ENCODE results near the gene GRAMD1A.
"Not testable (repeated sequence)": the region's sequence is repeated elsewhere in the genome, so short reads cannot be mapped to it uniquely, and the experiment has no call there.

The GRAMD1A gene

GRCh38 chr19:34984287-34984686 lies 15.8 kb upstream of the GRAMD1A start:
- no peak overlapping the region for H3K27ac ChIP-seq (ENCODE audit: low read length)
- no peak overlapping the region for H3K4me3 ChIP-seq (ENCODE audit: low read length)
- peaks cover 9% of the 10 kb centered on the region for H3K4me1 ChIP-seq (ENCODE audit: control insufficient read depth, low read depth, low read length)
- no peaks in the 10 kb centered on the region for H3K9me3 ChIP-seq (ENCODE audit: control insufficient read depth, low read depth, low read length)
- H3K27me3 ChIP-seq (ENCODE audit: control insufficient read depth, insufficient read depth, low read length), result no peaks in the 10 kb centered on the region
- no peaks in the 10 kb centered on the region for H3K36me3 ChIP-seq (ENCODE audit: control insufficient read depth, low read depth, low read length)
- no peak overlapping the region for H3K9ac ChIP-seq (ENCODE audit: low read length)

- Histone ChIP-seq H3K9me3 (ENCODE audit: control insufficient read depth, low read depth, low read length) (no peaks in the 10 kb centered on the region), H3K36me3 (ENCODE audit: control insufficient read depth, low read depth, low read length) (no peaks in the 10 kb centered on the region), H3K27ac (ENCODE audit: low read length) (no peak overlapping the region), H3K27me3 (ENCODE audit: control insufficient read depth, insufficient read depth, low read length) (no peaks in the 10 kb centered on the region), H3K4me3 (ENCODE audit: low read length) (no peak overlapping the region), H3K4me1 (ENCODE audit: control insufficient read depth, low read depth, low read length) (peaks cover 9% of the 10 kb centered on the region), H3K9ac (ENCODE audit: low read length) (no peak overlapping the region)
Measured at GRCh38 chr19:34985249-34986022, 14.7 kb upstream of the GRAMD1A start.

GRCh38 chr19:34988119-34988518 lies 12.0 kb upstream of the GRAMD1A start:
- Histone ChIP-seq H3K4me3 (ENCODE audit: low read length) (no peak overlapping the region), H3K9me3 (ENCODE audit: control insufficient read depth, low read depth, low read length) (no peaks in the 10 kb centered on the region), H3K9ac (ENCODE audit: low read length) (no peak overlapping the region), H3K27ac (ENCODE audit: low read length) (no peak overlapping the region), H3K27me3 (ENCODE audit: control insufficient read depth, insufficient read depth, low read length) (no peaks in the 10 kb centered on the region), H3K4me1 (ENCODE audit: control insufficient read depth, low read depth, low read length) (peaks cover 9% of the 10 kb centered on the region), H3K36me3 (ENCODE audit: control insufficient read depth, low read depth, low read length) (no peaks in the 10 kb centered on the region)

GRCh38 chr19:34989298-34989697 lies 10.8 kb upstream of the GRAMD1A start:
- Histone ChIP-seq H3K27me3 (ENCODE audit: control insufficient read depth, insufficient read depth, low read length) (no peaks in the 10 kb centered on the region), H3K9me3 (ENCODE audit: control insufficient read depth, low read depth, low read length) (no peaks in the 10 kb centered on the region), H3K36me3 (ENCODE audit: control insufficient read depth, low read depth, low read length) (no peaks in the 10 kb centered on the region), H3K4me3 (ENCODE audit: low read length) (no peak overlapping the region), H3K4me1 (ENCODE audit: control insufficient read depth, low read depth, low read length) (peaks cover 9% of the 10 kb centered on the region), H3K27ac (ENCODE audit: low read length) (no peak overlapping the region), H3K9ac (ENCODE audit: low read length) (no peak overlapping the region)

- no peaks in the 10 kb centered on the region for H3K36me3 ChIP-seq (ENCODE audit: control insufficient read depth, low read depth, low read length)
- no peaks in the 10 kb centered on the region for H3K9me3 ChIP-seq (ENCODE audit: control insufficient read depth, low read depth, low read length)
- H3K4me1 ChIP-seq (ENCODE audit: control insufficient read depth, low read depth, low read length), result peaks cover 2% of the 10 kb centered on the region
- no peak overlapping the region for H3K27ac ChIP-seq (ENCODE audit: low read length)
- no peak overlapping the region for H3K9ac ChIP-seq (ENCODE audit: low read length)
- H3K27me3 ChIP-seq (ENCODE audit: control insufficient read depth, insufficient read depth, low read length), result no peaks in the 10 kb centered on the region
- H3K4me3 ChIP-seq (ENCODE audit: low read length), result no peak overlapping the region
Measured at GRCh38 chr19:34990578-34991192, 9.4 kb upstream of the GRAMD1A start.

GRCh38 chr19:34991542-34992333 lies 8.4 kb upstream of the GRAMD1A start:
- Histone ChIP-seq H3K9me3 (ENCODE audit: control insufficient read depth, low read depth, low read length) (no peaks in the 10 kb centered on the region), H3K4me3 (ENCODE audit: low read length) (no peak overlapping the region), H3K27me3 (ENCODE audit: control insufficient read depth, insufficient read depth, low read length) (no peaks in the 10 kb centered on the region)

GRCh38 chr19:34992582-34992981 lies 7.5 kb upstream of the GRAMD1A start:
- not testable (repeated sequence) for H3K27ac ChIP-seq (ENCODE audit: low read length); H3K4me3 ChIP-seq (ENCODE audit: low read length); H3K36me3 ChIP-seq (ENCODE audit: control insufficient read depth, low read depth, low read length); H3K27me3 ChIP-seq (ENCODE audit: control insufficient read depth, insufficient read depth, low read length); H3K9ac ChIP-seq (ENCODE audit: low read length); H3K4me1 ChIP-seq (ENCODE audit: control insufficient read depth, low read depth, low read length); H3K9me3 ChIP-seq (ENCODE audit: control insufficient read depth, low read depth, low read length)

More at GRCh38 chr19:34991542-34992333, 8.4 kb upstream of the GRAMD1A start:
- Histone ChIP-seq H3K36me3 (ENCODE audit: control insufficient read depth, low read depth, low read length) (no peaks in the 10 kb centered on the region), H3K9ac (ENCODE audit: low read length) (no peak overlapping the region), H3K4me1 (ENCODE audit: control insufficient read depth, low read depth, low read length) (no peaks in the 10 kb centered on the region), H3K27ac (ENCODE audit: low read length) (no peak overlapping the region)

GRCh38 chr19:34994286-34994642 lies 5.9 kb upstream of the GRAMD1A start:
- Histone ChIP-seq H3K4me3 (ENCODE audit: low read length) (no peak overlapping the region), H3K4me1 (ENCODE audit: control insufficient read depth, low read depth, low read length) (peaks cover 5% of the 10 kb centered on the region), H3K27me3 (ENCODE audit: control insufficient read depth, insufficient read depth, low read length) (no peaks in the 10 kb centered on the region), H3K9me3 (ENCODE audit: control insufficient read depth, low read depth, low read length) (no peaks in the 10 kb centered on the region), H3K27ac (ENCODE audit: low read length) (no peak overlapping the region), H3K36me3 (ENCODE audit: control insufficient read depth, low read depth, low read length) (no peaks in the 10 kb centered on the region), H3K9ac (ENCODE audit: low read length) (no peak overlapping the region)

GRCh38 chr19:34994643-34995541 lies 5.2 kb upstream of the GRAMD1A start:
- no peak overlapping the region for H3K4me3 ChIP-seq (ENCODE audit: low read length)
- no peak overlapping the region for H3K9ac ChIP-seq (ENCODE audit: low read length)
- no peak overlapping the region for H3K27ac ChIP-seq (ENCODE audit: low read length)
- no peaks in the 10 kb centered on the region for H3K9me3 ChIP-seq (ENCODE audit: control insufficient read depth, low read depth, low read length)
- no peaks in the 10 kb centered on the region for H3K27me3 ChIP-seq (ENCODE audit: control insufficient read depth, insufficient read depth, low read length)
- H3K36me3 ChIP-seq (ENCODE audit: control insufficient read depth, low read depth, low read length), result no peaks in the 10 kb centered on the region
- H3K4me1 ChIP-seq (ENCODE audit: control insufficient read depth, low read depth, low read length), result peaks cover 5% of the 10 kb centered on the region

- H3K9me3 ChIP-seq (ENCODE audit: control insufficient read depth, low read depth, low read length), result no peaks in the 10 kb centered on the region
- H3K27me3 ChIP-seq (ENCODE audit: control insufficient read depth, insufficient read depth, low read length), result no peaks in the 10 kb centered on the region
- no peak overlapping the region for H3K9ac ChIP-seq (ENCODE audit: low read length)
- H3K4me1 ChIP-seq (ENCODE audit: control insufficient read depth, low read depth, low read length), result peaks cover 5% of the 10 kb centered on the region
- H3K4me3 ChIP-seq (ENCODE audit: low read length), result no peak overlapping the region
- no peaks in the 10 kb centered on the region for H3K36me3 ChIP-seq (ENCODE audit: control insufficient read depth, low read depth, low read length)
- H3K27ac ChIP-seq (ENCODE audit: low read length), result no peak overlapping the region
Measured at GRCh38 chr19:34995551-34995950, 4.6 kb upstream of the GRAMD1A start.

- Histone ChIP-seq H3K9me3 (ENCODE audit: control insufficient read depth, low read depth, low read length) (no peaks in the 10 kb centered on the region), H3K4me3 (ENCODE audit: low read length) (no peak overlapping the region), H3K27me3 (ENCODE audit: control insufficient read depth, insufficient read depth, low read length) (no peaks in the 10 kb centered on the region), H3K27ac (ENCODE audit: low read length) (no peak overlapping the region), H3K4me1 (ENCODE audit: control insufficient read depth, low read depth, low read length) (peaks cover 5% of the 10 kb centered on the region), H3K36me3 (ENCODE audit: control insufficient read depth, low read depth, low read length) (no peaks in the 10 kb centered on the region), H3K9ac (ENCODE audit: low read length) (no peak overlapping the region)
Measured at GRCh38 chr19:34997071-34997617, 3.0 kb upstream of the GRAMD1A start.

Data from iPS-18a (cell line).